ENCODE data around the gene IGSF11.

Gene IGSF11

GRCh38 chr3:118990823-118991560, 43.7 kb downstream of the IGSF11 start:
- no peak for DNase-seq (ENCODE audit: low read depth, low spot score)
- H3K36me3 ChIP-seq (ENCODE audit: control insufficient read depth, insufficient read depth, low read length), result no peaks in the 10 kb centered on the region
- H3K27me3 ChIP-seq (ENCODE audit: control insufficient read depth, insufficient read depth, low read length), result 0 out of 2 replicates have a peak, but pooled peaks cover 1% of the 10 kb centered on the region
- H3K4me3 ChIP-seq (ENCODE audit: low read length), result no peak overlapping the region
- WGBS (ENCODE audit: insufficient coverage, insufficient read length), result no CpG with 5 or more reads among the region's 3 CpGs
- H3K27ac ChIP-seq (ENCODE audit: low read length), result no peak overlapping the region
- peaks cover 5% of the 10 kb centered on the region; the same call in 1 of the 2 replicates for H3K4me1 ChIP-seq (ENCODE audit: control insufficient read depth, insufficient read depth, low read length)
- no peaks in the 10 kb centered on the region for H3K9me3 ChIP-seq (ENCODE audit: control insufficient read depth, insufficient read depth, low read length)

- H3K9me3 ChIP-seq (ENCODE audit: control insufficient read depth, insufficient read depth, low read length), result no peaks in the 10 kb centered on the region
- H3K27ac ChIP-seq (ENCODE audit: low read length), result no peak overlapping the region
- H3K27me3 ChIP-seq (ENCODE audit: control insufficient read depth, insufficient read depth, low read length), result 0 out of 2 replicates have a peak, but pooled peaks cover 1% of the 10 kb centered on the region
- no CpG with 5 or more reads among the region's 6 CpGs for WGBS (ENCODE audit: insufficient coverage, insufficient read length)
- no peak for DNase-seq (ENCODE audit: low read depth, low spot score)
- H3K36me3 ChIP-seq (ENCODE audit: control insufficient read depth, insufficient read depth, low read length), result no peaks in the 10 kb centered on the region
- peaks cover 6% of the 10 kb centered on the region; the same call in 1 of the 2 replicates for H3K4me1 ChIP-seq (ENCODE audit: control insufficient read depth, insufficient read depth, low read length)
- H3K4me3 ChIP-seq (ENCODE audit: low read length), result no peak overlapping the region
Observed at GRCh38 chr3:118988198-118989130, 46.2 kb downstream of the IGSF11 start.

GRCh38 chr3:118987477-118987876, 47.2 kb downstream of the IGSF11 start:
- peaks cover 6% of the 10 kb centered on the region; the same call in 1 of the 2 replicates for H3K4me1 ChIP-seq (ENCODE audit: control insufficient read depth, insufficient read depth, low read length)
- no peaks in the 10 kb centered on the region for H3K36me3 ChIP-seq (ENCODE audit: control insufficient read depth, insufficient read depth, low read length)
- H3K4me3 ChIP-seq (ENCODE audit: low read length), result no peak overlapping the region
- no peaks in the 10 kb centered on the region for H3K9me3 ChIP-seq (ENCODE audit: control insufficient read depth, insufficient read depth, low read length)
- DNase-seq (ENCODE audit: low read depth, low spot score), result no peak
- 0 out of 2 replicates have a peak, but pooled peaks cover 1% of the 10 kb centered on the region for H3K27me3 ChIP-seq (ENCODE audit: control insufficient read depth, insufficient read depth, low read length)
- H3K27ac ChIP-seq (ENCODE audit: low read length), result no peak overlapping the region
- WGBS (ENCODE audit: insufficient coverage, insufficient read length), result no CpG with 5 or more reads among the region's 2 CpGs

GRCh38 chr3:118986734-118987133, 47.9 kb downstream of the IGSF11 start:
- no peak overlapping the region for H3K27ac ChIP-seq (ENCODE audit: low read length)
- no peak overlapping the region for H3K4me3 ChIP-seq (ENCODE audit: low read length)
- no peak for DNase-seq (ENCODE audit: low read depth, low spot score)
- peaks cover 6% of the 10 kb centered on the region; the same call in 1 of the 2 replicates for H3K4me1 ChIP-seq (ENCODE audit: control insufficient read depth, insufficient read depth, low read length)
- H3K27me3 ChIP-seq (ENCODE audit: control insufficient read depth, insufficient read depth, low read length), result 0 out of 2 replicates have a peak, but pooled peaks cover 1% of the 10 kb centered on the region
- WGBS (ENCODE audit: insufficient coverage, insufficient read length), result no CpG with 5 or more reads among the region's 2 CpGs
- H3K36me3 ChIP-seq (ENCODE audit: control insufficient read depth, insufficient read depth, low read length), result no peaks in the 10 kb centered on the region
- H3K9me3 ChIP-seq (ENCODE audit: control insufficient read depth, insufficient read depth, low read length), result no peaks in the 10 kb centered on the region

GRCh38 chr3:118984699-118985098, 49.9 kb downstream of the IGSF11 start:
- WGBS (ENCODE audit: insufficient coverage, insufficient read length), result no CpG with 5 or more reads among the region's 2 CpGs
- Histone ChIP-seq H3K4me1 (ENCODE audit: control insufficient read depth, insufficient read depth, low read length) (peaks cover 6% of the 10 kb centered on the region; the same call in 1 of the 2 replicates), H3K9me3 (ENCODE audit: control insufficient read depth, insufficient read depth, low read length) (no peaks in the 10 kb centered on the region), H3K27ac (ENCODE audit: low read length) (no peak overlapping the region), H3K27me3 (ENCODE audit: control insufficient read depth, insufficient read depth, low read length) (0 out of 2 replicates have a peak, but pooled peaks cover 1% of the 10 kb centered on the region), H3K4me3 (ENCODE audit: low read length) (no peak overlapping the region), H3K36me3 (ENCODE audit: control insufficient read depth, insufficient read depth, low read length) (no peaks in the 10 kb centered on the region)
- no peak for DNase-seq (ENCODE audit: low read depth, low spot score)

GRCh38 chr3:118981494-118982134, 53.0 kb downstream of the IGSF11 start:
- H3K9me3 ChIP-seq (ENCODE audit: control insufficient read depth, insufficient read depth, low read length), result no peaks in the 10 kb centered on the region
- no peak overlapping the region for H3K27ac ChIP-seq (ENCODE audit: low read length)
- H3K4me1 ChIP-seq (ENCODE audit: control insufficient read depth, insufficient read depth, low read length), result peaks cover 4% of the 10 kb centered on the region
- no peaks in the 10 kb centered on the region for H3K27me3 ChIP-seq (ENCODE audit: control insufficient read depth, insufficient read depth, low read length)
- DNase-seq (ENCODE audit: low read depth, low spot score), result no peak
- WGBS (ENCODE audit: insufficient coverage, insufficient read length), result no CpG with 5 or more reads among the region's 6 CpGs
- H3K36me3 ChIP-seq (ENCODE audit: control insufficient read depth, insufficient read depth, low read length), result no peaks in the 10 kb centered on the region; the same call in 1 of the 2 replicates
- H3K4me3 ChIP-seq (ENCODE audit: low read length), result no peak overlapping the region

GRCh38 chr3:118980832-118981231, 53.8 kb downstream of the IGSF11 start:
- Histone ChIP-seq H3K9me3 (ENCODE audit: control insufficient read depth, insufficient read depth, low read length) (no peaks in the 10 kb centered on the region), H3K4me1 (ENCODE audit: control insufficient read depth, insufficient read depth, low read length) (peaks cover 2% of the 10 kb centered on the region), H3K36me3 (ENCODE audit: control insufficient read depth, insufficient read depth, low read length) (no peaks in the 10 kb centered on the region; the same call in 1 of the 2 replicates), H3K27me3 (ENCODE audit: control insufficient read depth, insufficient read depth, low read length) (no peaks in the 10 kb centered on the region), H3K4me3 (ENCODE audit: low read length) (no peak overlapping the region), H3K27ac (ENCODE audit: low read length) (no peak overlapping the region)
- no CpG with 5 or more reads among the region's 2 CpGs for WGBS (ENCODE audit: insufficient coverage, insufficient read length)
- no peak for DNase-seq (ENCODE audit: low read depth, low spot score)

GRCh38 chr3:118978393-118978758, 56.3 kb downstream of the IGSF11 start:
- Histone ChIP-seq H3K36me3 (ENCODE audit: control insufficient read depth, insufficient read depth, low read length) (no peaks in the 10 kb centered on the region; the same call in 1 of the 2 replicates), H3K4me1 (ENCODE audit: control insufficient read depth, insufficient read depth, low read length) (peaks cover 2% of the 10 kb centered on the region; the same call in 1 of the 2 replicates), H3K27me3 (ENCODE audit: control insufficient read depth, insufficient read depth, low read length) (no peaks in the 10 kb centered on the region), H3K27ac (ENCODE audit: low read length) (no peak overlapping the region), H3K4me3 (ENCODE audit: low read length) (no peak overlapping the region), H3K9me3 (ENCODE audit: control insufficient read depth, insufficient read depth, low read length) (no peaks in the 10 kb centered on the region)
- DNase-seq (ENCODE audit: low read depth, low spot score), result no peak
- no CpG with 5 or more reads among the region's 5 CpGs for WGBS (ENCODE audit: insufficient coverage, insufficient read length)

GRCh38 chr3:118977671-118978392, 56.8 kb downstream of the IGSF11 start:
- H3K4me3 ChIP-seq (ENCODE audit: low read length), result no peak overlapping the region
- no peaks in the 10 kb centered on the region for H3K9me3 ChIP-seq (ENCODE audit: control insufficient read depth, insufficient read depth, low read length)
- no CpG with 5 or more reads among the region's 8 CpGs for WGBS (ENCODE audit: insufficient coverage, insufficient read length)
- no peak overlapping the region for H3K27ac ChIP-seq (ENCODE audit: low read length)
- no peaks in the 10 kb centered on the region for H3K27me3 ChIP-seq (ENCODE audit: control insufficient read depth, insufficient read depth, low read length)
- H3K4me1 ChIP-seq (ENCODE audit: control insufficient read depth, insufficient read depth, low read length), result peaks cover 2% of the 10 kb centered on the region; the same call in 1 of the 2 replicates
- H3K36me3 ChIP-seq (ENCODE audit: control insufficient read depth, insufficient read depth, low read length), result no peaks in the 10 kb centered on the region; the same call in 1 of the 2 replicates
- no peak for DNase-seq (ENCODE audit: low read depth, low spot score)

All from iPS DF 6.9 (cell line).